Endothelial cell (in vitro differentiated cells): ENCODE measurements around the gene C2orf42. TPM values are rescaled to one million over a fixed set of nuclear protein-coding genes. Genes with fewer than 3 reads are reported as not detected.

Experiments used
- DNase-seq: peaks from one replicate; pipeline ENCODE4 v3.0.0; 2021; ENCODE audit warnings: low spot score
- H3K27ac Mint-ChIP-seq: one replicate; pipeline ENCODE4 v1.8.0; 2021; ENCODE audit warnings: mixed read lengths, inconsistent platforms; ENCODE audit not compliant: unreplicated experiment
- H3K27me3 Mint-ChIP-seq: one replicate; pipeline ENCODE4 v1.8.0; 2021; ENCODE audit warnings: mild to moderate bottlenecking, moderate library complexity, mixed read lengths, inconsistent platforms; ENCODE audit not compliant: unreplicated experiment
- H3K36me3 Mint-ChIP-seq: one replicate; pipeline ENCODE4 v1.8.0; 2021; ENCODE audit warnings: mild to moderate bottlenecking, low read depth, mixed read lengths, inconsistent platforms; ENCODE audit not compliant: unreplicated experiment
- H3K4me1 Mint-ChIP-seq: one replicate; pipeline ENCODE4 v1.8.0; 2021; ENCODE audit warnings: mild to moderate bottlenecking, mixed read lengths, inconsistent platforms; ENCODE audit not compliant: unreplicated experiment
- H3K4me3 Mint-ChIP-seq: one replicate; pipeline ENCODE4 v1.8.0; 2021; ENCODE audit warnings: mild to moderate bottlenecking, mixed read lengths, inconsistent platforms; ENCODE audit not compliant: unreplicated experiment
- H3K9me3 Mint-ChIP-seq: one replicate; pipeline ENCODE4 v1.8.0; 2021; ENCODE audit warnings: mixed read lengths, inconsistent platforms; ENCODE audit not compliant: unreplicated experiment
- total RNA-seq: library from RNA; stranded (reverse); fragmentation: NEBNext Ultra II Directional; extraction: Animal tissue kit (Norgen Biotek cat#: 25700); gene quantifications from one replicate; pipeline ENCODE4 v1.2.1, GENCODE V29; 2021; ENCODE audit not compliant: unreplicated experiment
- TF ChIP-seq, protein P1 (sequence below): fragments of 200-600 bp; sonication (generic); IDR thresholded peaks from one replicate; pipeline ENCODE4 v1.5.0; 2021; ENCODE audit warnings: antibody characterized with exemption; ENCODE audit not compliant: unreplicated experiment

C2orf42 gene
- total RNA-seq, 1 donor from 2014 or later = 15.0 TPM

DNA sequence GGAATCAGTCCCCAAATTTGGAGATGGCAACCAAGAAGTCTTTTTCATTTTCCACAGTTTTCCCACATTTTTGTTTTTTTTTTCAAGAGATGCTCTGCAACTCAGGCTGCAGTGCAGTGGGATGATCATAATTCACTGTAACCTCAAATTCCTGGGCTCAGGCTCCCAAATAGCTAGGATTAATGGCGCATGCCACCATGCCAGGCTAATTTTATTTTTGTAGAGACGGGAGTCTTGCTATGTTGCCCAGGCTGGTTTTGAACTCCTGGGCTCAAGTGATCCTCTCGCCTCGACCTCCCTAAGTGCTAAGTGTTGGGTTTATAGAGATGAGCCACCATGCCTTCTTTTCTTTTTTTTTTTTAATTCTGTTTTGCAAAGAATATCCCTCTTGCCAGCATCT, 68.3 kb downstream of the C2orf42 start:
- peak overlapping the region; percentile 100 for H3K27ac Mint-ChIP-seq
- H3K27me3 Mint-ChIP-seq = peaks cover 25% of the 10 kb centered on the region
- H3K4me1 Mint-ChIP-seq = peaks cover 39% of the 10 kb centered on the region
- H3K4me3 Mint-ChIP-seq = no peak overlapping the region
- TF ChIP-seq, protein P1, sequence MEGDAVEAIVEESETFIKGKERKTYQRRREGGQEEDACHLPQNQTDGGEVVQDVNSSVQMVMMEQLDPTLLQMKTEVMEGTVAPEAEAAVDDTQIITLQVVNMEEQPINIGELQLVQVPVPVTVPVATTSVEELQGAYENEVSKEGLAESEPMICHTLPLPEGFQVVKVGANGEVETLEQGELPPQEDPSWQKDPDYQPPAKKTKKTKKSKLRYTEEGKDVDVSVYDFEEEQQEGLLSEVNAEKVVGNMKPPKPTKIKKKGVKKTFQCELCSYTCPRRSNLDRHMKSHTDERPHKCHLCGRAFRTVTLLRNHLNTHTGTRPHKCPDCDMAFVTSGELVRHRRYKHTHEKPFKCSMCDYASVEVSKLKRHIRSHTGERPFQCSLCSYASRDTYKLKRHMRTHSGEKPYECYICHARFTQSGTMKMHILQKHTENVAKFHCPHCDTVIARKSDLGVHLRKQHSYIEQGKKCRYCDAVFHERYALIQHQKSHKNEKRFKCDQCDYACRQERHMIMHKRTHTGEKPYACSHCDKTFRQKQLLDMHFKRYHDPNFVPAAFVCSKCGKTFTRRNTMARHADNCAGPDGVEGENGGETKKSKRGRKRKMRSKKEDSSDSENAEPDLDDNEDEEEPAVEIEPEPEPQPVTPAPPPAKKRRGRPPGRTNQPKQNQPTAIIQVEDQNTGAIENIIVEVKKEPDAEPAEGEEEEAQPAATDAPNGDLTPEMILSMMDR = no peak
- H3K9me3 Mint-ChIP-seq = no peaks in the 10 kb centered on the region
- no peak for DNase-seq
- peaks cover 15% of the 10 kb centered on the region for H3K36me3 Mint-ChIP-seq

DNA sequence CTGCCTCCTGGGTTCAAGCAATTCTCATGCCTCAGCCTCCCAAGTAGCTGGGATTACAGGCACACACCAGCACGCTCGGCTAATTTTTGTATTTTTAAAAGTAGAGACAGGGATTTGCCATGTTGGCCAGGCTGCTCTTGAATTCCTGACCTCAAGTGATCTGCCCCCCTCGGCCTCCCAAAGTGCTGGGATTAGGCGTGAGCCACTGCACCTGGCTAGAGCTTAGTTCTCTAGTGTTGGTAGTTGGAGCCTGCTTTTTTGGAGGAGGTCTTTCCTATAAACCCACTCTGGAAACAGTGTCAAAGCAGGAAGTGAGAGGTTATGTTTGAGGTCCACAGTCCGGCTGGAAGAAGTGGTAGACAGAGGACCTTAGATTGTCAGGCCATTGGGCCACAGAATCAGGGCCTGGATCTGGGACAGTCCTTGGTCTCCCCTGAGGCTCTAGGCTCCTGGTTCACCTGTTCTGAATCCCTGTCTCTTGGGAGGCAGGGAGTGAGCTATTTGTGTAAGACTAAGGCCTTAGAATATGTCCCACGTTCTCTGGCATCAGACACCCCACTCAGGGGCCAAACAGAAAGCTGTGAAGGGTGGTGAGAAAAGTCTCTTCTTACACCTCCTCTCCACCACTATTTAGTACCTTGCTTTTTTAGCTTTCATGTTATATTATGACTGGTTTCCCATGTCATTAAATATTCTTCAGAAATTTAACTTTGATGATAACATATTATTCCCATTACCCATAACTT, 69.0 kb downstream of the C2orf42 start:
- Mint-ChIP-seq H3K27me3 (peaks cover 25% of the 10 kb centered on the region), H3K4me3 (no peak overlapping the region), H3K4me1 (peaks cover 38% of the 10 kb centered on the region), H3K36me3 (peaks cover 15% of the 10 kb centered on the region), H3K27ac (peak overlapping the region; percentile 74), H3K9me3 (no peaks in the 10 kb centered on the region)
- TF ChIP-seq, protein P1 = no peak
- DNase-seq = no peak

DNA sequence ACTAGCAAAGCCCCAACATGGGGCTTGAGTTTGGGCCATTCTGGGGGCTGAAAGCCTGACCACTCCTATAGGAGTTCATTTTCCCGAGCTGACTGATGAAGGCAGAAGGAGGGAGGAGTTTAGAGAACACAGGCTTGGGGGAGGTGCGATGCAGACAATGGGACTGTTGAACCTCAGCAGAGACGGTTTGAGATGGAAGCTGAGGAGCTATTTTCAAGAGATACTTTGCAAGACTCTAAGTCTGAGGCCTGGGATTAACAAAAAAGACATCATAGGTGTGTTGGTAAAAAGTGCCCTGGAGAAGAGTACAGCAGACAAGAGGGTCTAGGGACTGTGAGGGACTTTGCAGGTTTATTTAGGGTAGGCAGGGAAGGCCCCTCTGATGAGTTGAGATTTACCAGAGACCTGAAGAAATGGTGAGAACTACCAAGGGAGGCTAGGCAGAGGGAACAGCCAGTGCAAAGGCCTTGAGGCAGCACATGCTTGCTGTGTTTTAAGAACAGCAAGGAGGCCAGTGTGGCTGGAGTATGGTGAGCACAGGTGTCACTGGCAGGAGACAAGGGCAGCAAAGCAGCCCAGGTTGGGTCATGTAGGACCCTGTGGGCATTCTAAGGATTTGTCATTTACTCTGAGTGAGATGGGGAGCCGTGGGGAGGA, 71.9 kb downstream of the C2orf42 start:
- H3K4me1 Mint-ChIP-seq = peaks cover 24% of the 10 kb centered on the region
- DNase-seq = no peak
- H3K27ac Mint-ChIP-seq = peak overlapping the region; percentile 92
- TF ChIP-seq, protein P1 = no peak
- no peaks in the 10 kb centered on the region for H3K9me3 Mint-ChIP-seq
- peaks cover 12% of the 10 kb centered on the region for H3K27me3 Mint-ChIP-seq
- H3K4me3 Mint-ChIP-seq = peak overlapping the region; percentile 6
- peaks cover 10% of the 10 kb centered on the region for H3K36me3 Mint-ChIP-seq

DNA sequence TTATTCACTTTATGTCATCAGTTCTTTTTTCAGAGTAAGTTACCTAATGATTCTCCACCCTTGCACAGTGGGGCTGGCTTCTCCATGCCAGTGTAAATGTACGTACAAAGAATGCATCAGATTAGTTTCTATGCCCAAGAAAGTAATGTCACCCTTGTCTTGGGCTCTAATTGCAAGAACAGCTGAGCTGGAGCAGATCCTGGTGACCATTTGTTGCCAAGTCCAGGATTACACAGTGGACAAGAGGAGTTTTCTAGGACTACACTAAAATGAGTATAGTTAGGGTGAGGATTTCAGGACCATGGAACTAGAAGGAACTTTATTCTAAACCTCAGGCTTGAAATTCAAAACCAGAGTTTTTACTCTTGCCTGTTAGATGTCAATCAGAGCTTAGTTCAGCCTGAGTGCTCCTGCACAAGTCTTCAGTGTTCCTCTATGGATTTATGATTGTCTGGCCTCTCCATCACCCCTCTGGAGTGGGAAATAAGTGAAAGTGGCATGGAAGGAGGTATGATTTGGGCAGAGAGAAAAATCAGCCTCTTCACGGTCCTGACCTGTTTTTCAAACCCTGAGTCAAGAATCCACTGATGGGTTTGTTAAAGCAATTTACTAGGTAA, 73.8 kb downstream of the C2orf42 start:
- no peaks in the 10 kb centered on the region for H3K9me3 Mint-ChIP-seq
- peaks cover 6% of the 10 kb centered on the region for H3K27me3 Mint-ChIP-seq

More for the DNA sequence above, 73.8 kb downstream of the C2orf42 start:
- TF ChIP-seq, protein P1 = no peak
- DNase-seq = no peak
- Mint-ChIP-seq H3K4me3 (no peak overlapping the region), H3K36me3 (peaks cover 4% of the 10 kb centered on the region), H3K27ac (no peak overlapping the region), H3K4me1 (peaks cover 18% of the 10 kb centered on the region)
